HepG2 (cell line): ENCODE results near the gene BSG. TPM values are rescaled to one million over a fixed set of nuclear protein-coding genes. Genes with fewer than 3 reads are reported as not detected.

Experiments used
- BHLHE40 ChIP-seq: IDR thresholded peaks from 2 replicates; pipeline ENCODE4 v1.6.1; 2011; ENCODE audit warnings: low read length, improper control_type of control experiment
- DBP ChIP-seq: sonication (generic); formaldehyde crosslinking; IDR thresholded peaks from 2 replicates; pipeline ENCODE4 v1.4.0; 2020; ENCODE audit warnings: missing genetic modification reagents; ENCODE audit errors: not compliant biosample characterization
- EP300 ChIP-seq, 3 experiments: sonication (generic) in 1 of 3; formaldehyde crosslinking in 1 of 3; IDR thresholded peaks; 2 replicates each; pipeline versions ENCODE4 v1.5.1 to v1.6.1; 2011 to 2020; ENCODE audit warnings: low read depth in 2 of 3, low read length in 2 of 3, borderline replicate concordance in 1 of 3, improper control_type of control experiment in 1 of 3, mild to moderate bottlenecking in 1 of 3, missing genetic modification reagents in 1 of 3, moderate library complexity in 1 of 3
- FLYWCH1 ChIP-seq: sonication (generic); formaldehyde crosslinking; IDR thresholded peaks from 2 replicates; pipeline ENCODE4 v1.8.1; 2023; ENCODE audit warnings: mild to moderate bottlenecking, missing genetic modification reagents
- FOXM1 ChIP-seq: sonication (generic); formaldehyde crosslinking; IDR thresholded peaks from 2 replicates; pipeline ENCODE4 v1.5.0; 2020; ENCODE audit warnings: missing genetic modification reagents
- GZF1 ChIP-seq: sonication (generic); formaldehyde crosslinking; IDR thresholded peaks from 2 replicates; pipeline ENCODE4 v1.5.1; 2020; ENCODE audit warnings: mild to moderate bottlenecking, missing genetic modification reagents
- MXD3 ChIP-seq: IDR thresholded peaks from 2 replicates; pipeline ENCODE4 v1.6.1; 2016; ENCODE audit warnings: mild to moderate bottlenecking, missing biosample characterization, missing genetic modification reagents
- NR2F1 ChIP-seq, 2 experiments: fragments of 450-650 bp in 1 of 2; formaldehyde crosslinking in 1 of 2; IDR thresholded peaks; 2 replicates each; pipeline versions ENCODE4 v1.5.0 to v1.6.1; 2016 to 2020; ENCODE audit warnings: mild to moderate bottlenecking in 1 of 2, missing compliant biosample characterization in 1 of 2, missing genetic modification reagents in 1 of 2, moderate library complexity in 1 of 2
- PAX8 ChIP-seq: sonication (generic); formaldehyde crosslinking; IDR thresholded peaks from 2 replicates; pipeline ENCODE4 v1.8.0; 2022; ENCODE audit warnings: mild to moderate bottlenecking, missing genetic modification reagents, borderline replicate concordance
- PHF20 ChIP-seq: sonication (generic); formaldehyde crosslinking; IDR thresholded peaks from 2 replicates; pipeline ENCODE4 v1.5.0; 2020; ENCODE audit warnings: mild to moderate bottlenecking, missing genetic modification reagents
- SKIL ChIP-seq: sonication (generic); formaldehyde crosslinking; IDR thresholded peaks from 2 replicates; pipeline ENCODE4 v1.8.0; 2022; ENCODE audit warnings: missing genetic modification reagents, mild to moderate bottlenecking, moderate library complexity, borderline replicate concordance
- THAP9 ChIP-seq: sonication (generic); formaldehyde crosslinking; IDR thresholded peaks from 2 replicates; pipeline ENCODE4; 2020; ENCODE audit warnings: missing genetic modification reagents, mild to moderate bottlenecking, borderline replicate concordance
- YY1 ChIP-seq: IDR thresholded peaks from 2 replicates; pipeline ENCODE4 v1.6.1; 2011; ENCODE audit warnings: low read length, low read depth, moderate library complexity, mild to moderate bottlenecking; ENCODE audit not compliant: insufficient read depth, insufficient replicate concordance
- ZBTB10 ChIP-seq: sonication (generic); formaldehyde crosslinking; IDR thresholded peaks from 2 replicates; pipeline ENCODE4 v1.4.0; 2020; ENCODE audit warnings: missing genetic modification reagents, borderline replicate concordance
- ZFX ChIP-seq: sonication (generic); formaldehyde crosslinking; IDR thresholded peaks from 2 replicates; pipeline ENCODE4 v1.4.0; 2020; ENCODE audit warnings: mild to moderate bottlenecking, low read depth, missing genetic modification reagents, moderate library complexity
- ZNF432 ChIP-seq: sonication (generic); formaldehyde crosslinking; IDR thresholded peaks from 2 replicates; pipeline ENCODE4 v1.5.0; 2020; ENCODE audit warnings: missing genetic modification reagents, mild to moderate bottlenecking, borderline replicate concordance
- polyA plus RNA-seq, 8 experiments: library from polyadenylated mRNA; depleted of rRNA in 3 of 8; stranded (reverse) in 7 of 8; unstranded in 1 of 8; fragments of >200 nt; fragmentation: Illumina TruSeq in 4 of 8; extraction: Trizol in 4 of 8; gene quantifications; 2 replicates each; pipeline versions ENCODE4 v1.2.1 to v1.2.3, GENCODE V29; 2011 to 2016; ENCODE audit warnings: low read depth in 4 of 8, missing spikeins in 1 of 8, mixed read lengths in 1 of 8; ENCODE audit not compliant: insufficient read depth in 1 of 8
- total RNA-seq, 5 experiments: library from RNA; depleted of rRNA; stranded (reverse); fragments of >200 nt; fragmentation: Illumina TruSeq; extraction: Trizol; gene quantifications; 2 replicates each; pipeline ENCODE4 v1.2.3, GENCODE V29; 2016; ENCODE audit warnings: low read depth in 1 of 5

Gene BSG
- total and polyA plus RNA-seq, 2 of the 13 experiments (the other 11 are each of a cell fraction or from before 2014, with no cell fraction given), result 309 to 754 TPM

- TF ChIP-seq ZBTB10 (CRISPR knock-in tag) (no peak), GZF1 (no peak), FLYWCH1 (no peak), DBP (CRISPR knock-in tag) (no peak), MXD3 (0 out of 2 replicates have a peak, but pooled peaks have one; percentile 27), FOXM1 (CRISPR knock-in tag) (no peak), PAX8 (no peak), EP300 (IDR thresholded peaks at IDR 0.05; ENCODE audit: low read depth in 2 of 2, low read length in 2 of 2) (no peak), EP300 (CRISPR knock-in tag; IDR thresholded peaks at IDR 0.05; ENCODE audit: borderline replicate concordance) (no peak), YY1 (no peak), NR2F1 (CRISPR knock-in tag; IDR thresholded peaks at IDR 0.05) (no peak), BHLHE40 (no peak), ZNF432 (CRISPR knock-in tag) (no peak), SKIL (CRISPR knock-in tag) (peak; percentile 28; the same call in 1 of the 2 replicates), ZFX (no peak; the same call in 1 of the 2 replicates), PHF20 (no peak), THAP9 (no peak)
Observed at GRCh38 chr19:556611-557382, 15.6 kb upstream of the BSG start (continued).
